Measurements from ENCODE around the gene DOCK2.

DNA sequence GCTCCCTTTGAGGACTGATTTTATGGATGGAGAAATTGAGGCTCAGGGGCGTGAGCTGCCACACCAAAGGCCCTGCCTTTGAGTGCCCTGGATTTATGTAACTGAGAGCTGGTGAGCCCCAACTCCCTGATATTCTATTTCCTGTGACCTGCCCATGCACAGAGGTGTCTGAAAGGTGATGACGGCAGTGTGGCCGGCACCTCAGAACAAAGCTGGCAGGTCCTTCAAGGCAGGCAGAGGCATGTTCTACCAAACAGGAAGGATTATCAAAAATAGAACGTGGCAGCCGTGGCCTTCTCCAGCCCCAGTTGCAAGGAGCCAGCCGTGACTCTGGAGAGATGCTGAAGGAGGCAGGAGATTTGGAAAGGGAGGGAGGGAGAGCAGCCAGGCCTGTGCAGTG lies 307.0 kb downstream of the DOCK2 start:
- TF ChIP-seq, protein P1, sequence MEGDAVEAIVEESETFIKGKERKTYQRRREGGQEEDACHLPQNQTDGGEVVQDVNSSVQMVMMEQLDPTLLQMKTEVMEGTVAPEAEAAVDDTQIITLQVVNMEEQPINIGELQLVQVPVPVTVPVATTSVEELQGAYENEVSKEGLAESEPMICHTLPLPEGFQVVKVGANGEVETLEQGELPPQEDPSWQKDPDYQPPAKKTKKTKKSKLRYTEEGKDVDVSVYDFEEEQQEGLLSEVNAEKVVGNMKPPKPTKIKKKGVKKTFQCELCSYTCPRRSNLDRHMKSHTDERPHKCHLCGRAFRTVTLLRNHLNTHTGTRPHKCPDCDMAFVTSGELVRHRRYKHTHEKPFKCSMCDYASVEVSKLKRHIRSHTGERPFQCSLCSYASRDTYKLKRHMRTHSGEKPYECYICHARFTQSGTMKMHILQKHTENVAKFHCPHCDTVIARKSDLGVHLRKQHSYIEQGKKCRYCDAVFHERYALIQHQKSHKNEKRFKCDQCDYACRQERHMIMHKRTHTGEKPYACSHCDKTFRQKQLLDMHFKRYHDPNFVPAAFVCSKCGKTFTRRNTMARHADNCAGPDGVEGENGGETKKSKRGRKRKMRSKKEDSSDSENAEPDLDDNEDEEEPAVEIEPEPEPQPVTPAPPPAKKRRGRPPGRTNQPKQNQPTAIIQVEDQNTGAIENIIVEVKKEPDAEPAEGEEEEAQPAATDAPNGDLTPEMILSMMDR (IDR thresholded peaks at IDR 0.05): no peak
- no peak for TF ChIP-seq POLR2A (IDR thresholded peaks at IDR 0.05)

Measured in adrenal gland (tissue), 5 donors.